HG03460 (cell line): Measurements from ENCODE around the gene PSMC3IP.
"Not testable (repeated sequence)": the region's sequence is repeated elsewhere in the genome, so short reads cannot be mapped to it uniquely, and the experiment has no call there.

Experiments used
- ATAC-seq: cut with Tn5 transposase; IDR thresholded peaks from one replicate; pipeline ENCODE4 v1.9.1; 2021; ENCODE audit not compliant: unreplicated experiment

PSMC3IP gene

GRCh38 chr17:42541041-42541833 is 36.3 kb downstream of the PSMC3IP start:
- ATAC-seq, result no peak

GRCh38 chr17:42540558-42540957 is 37.0 kb downstream of the PSMC3IP start:
- ATAC-seq, result not testable (repeated sequence)

GRCh38 chr17:42538482-42538881 is 39.0 kb downstream of the PSMC3IP start:
- no peak for ATAC-seq

- ATAC-seq, result no peak
These were observed 39.6 kb downstream of the PSMC3IP start for GRCh38 chr17:42537826-42538451.

GRCh38 chr17:42537156-42537805 is 40.2 kb downstream of the PSMC3IP start:
- no peak for ATAC-seq

GRCh38 chr17:42536372-42537155 is 41.0 kb downstream of the PSMC3IP start:
- ATAC-seq, result peak; percentile 55

GRCh38 chr17:42536048-42536371 is 41.5 kb downstream of the PSMC3IP start, which contains the start of gene NAGLU:
Gene NAGLU (plus strand): TSS chr17:42536241. CDS start chr17:42536273, 32 bp downstream.
- peak; percentile 89 for ATAC-seq

- ATAC-seq, result no peak
These were observed 42.1 kb downstream of the PSMC3IP start for GRCh38 chr17:42535155-42536047.

- ATAC-seq, result no peak
These were observed 45.8 kb downstream of the PSMC3IP start for GRCh38 chr17:42531455-42532354.

- no peak for ATAC-seq
These were observed 46.5 kb downstream of the PSMC3IP start for GRCh38 chr17:42530952-42531454.

GRCh38 chr17:42529061-42529460 is 48.5 kb downstream of the PSMC3IP start:
- ATAC-seq, result no peak

- ATAC-seq, result no peak
These were observed 49.6 kb downstream of the PSMC3IP start for GRCh38 chr17:42527932-42528331.

GRCh38 chr17:42526031-42526444 is 51.5 kb downstream of the PSMC3IP start:
- no peak for ATAC-seq

GRCh38 chr17:42525221-42525620 is 52.3 kb downstream of the PSMC3IP start:
- no peak for ATAC-seq

- no peak for ATAC-seq
These were observed 54.7 kb downstream of the PSMC3IP start for GRCh38 chr17:42522798-42523278.
